Breast epithelium (tissue), 3 donors: ENCODE measurements around the gene PRKN.

Source experiments
- CTCF ChIP-seq, 3 donors: fragments of 450-650 bp; IDR thresholded peaks; one replicate each; pipeline ENCODE4 v1.5.1; 2016 to 2017; ENCODE audit warnings: antibody characterized with exemption in 3 of 3, mild to moderate bottlenecking in 3 of 3, moderate library complexity in 3 of 3
- POLR2A ChIP-seq: fragments of 450-650 bp; IDR thresholded peaks from one replicate; pipeline ENCODE4 v1.6.1; 2016; ENCODE audit warnings: antibody characterized with exemption, mild to moderate bottlenecking, moderate library complexity
- POLR2AphosphoS5 ChIP-seq, 3 donors: sonication (generic); formaldehyde crosslinking; IDR thresholded peaks; one replicate each; pipeline ENCODE4 v1.6.1; 2017; ENCODE audit warnings: antibody characterized with exemption in 3 of 3

GRCh38 chr6:161413355-161413771 is 1314.2 kb downstream of the PRKN start:
- TF ChIP-seq CTCF (IDR thresholded peaks at IDR 0.05) (no peak), POLR2A (no peak), POLR2AphosphoS5 (IDR thresholded peaks at IDR 0.05) (no peak)
